H1 (cell line): Measurements from ENCODE around the gene ALDH3A1. TPM values are rescaled to one million over a fixed set of nuclear protein-coding genes. Genes with fewer than 3 reads are reported as not detected.

Experiments used
- CTCF ChIA-PET: fragments of 300-600 bp; sonication (Branson Sonifier 250); formaldehyde crosslinking; loops from one replicate; lab custom pipeline; 2021; ENCODE audit not compliant: partially characterized antibody; lab: Charles Lee
- POLR2A ChIA-PET: fragments of 300-600 bp; sonication (Branson Sonifier 250); formaldehyde crosslinking; loops from one replicate; lab custom pipeline; 2021; ENCODE audit warnings: inconsistent platforms; ENCODE audit not compliant: partially characterized antibody; lab: Charles Lee
- DNase-seq, 2 experiments: peaks; one replicate each; pipeline versions ENCODE4 v3.0.0 to v3.0.0-alpha.2; 2010 to 2022; ENCODE audit warnings: low spot score in 2 of 2, low read depth in 1 of 2, mixed read lengths in 1 of 2
- FAIRE-seq: peaks from 2 replicates; lab custom pipeline; 2011; peaks lifted over from hg19 to GRCh38; lab: Jason Lieb, UNC
- H2AFZ ChIP-seq: 2 replicates; pipeline ENCODE4 v1.8.1; 2012; ENCODE audit warnings: low read length, inconsistent platforms
- H2AK5ac ChIP-seq: 2 replicates; pipeline ENCODE4 v1.6.1; 2013; ENCODE audit warnings: low read depth, low read length
- H2BK120ac ChIP-seq: replicated peaks from 2 replicates; pipeline ENCODE3; 2013; ENCODE audit warnings: low read depth, low read length, inconsistent platforms
- H2BK12ac ChIP-seq: 2 replicates; pipeline ENCODE4 v1.6.1; 2013; ENCODE audit warnings: low read depth, low read length
- H2BK15ac ChIP-seq: 2 replicates; pipeline ENCODE4 v1.6.1; 2013; ENCODE audit warnings: low read length
- H2BK20ac ChIP-seq: 2 replicates; pipeline ENCODE4 v1.6.1; 2013; ENCODE audit warnings: low read length
- H2BK5ac ChIP-seq: 2 replicates; pipeline ENCODE4 v1.6.1; 2013; ENCODE audit warnings: low read depth, low read length
- H3K14ac ChIP-seq: 2 replicates; pipeline ENCODE4 v1.6.1; 2013; ENCODE audit warnings: inconsistent platforms; ENCODE audit not compliant: insufficient read length
- H3K18ac ChIP-seq: 2 replicates; pipeline ENCODE4 v1.6.1; 2013; ENCODE audit warnings: low read length; ENCODE audit errors: extremely low read depth
- H3K23ac ChIP-seq: 2 replicates; pipeline ENCODE4 v1.6.1; 2013; ENCODE audit warnings: inconsistent platforms; ENCODE audit not compliant: insufficient read length
- H3K23me2 ChIP-seq: 2 replicates; pipeline ENCODE4 v1.6.1; 2013; ENCODE audit warnings: low read depth, low read length
- H3K27ac ChIP-seq: 2 replicates; pipeline ENCODE4 v1.6.1; 2011; ENCODE audit warnings: low read depth, low read length, inconsistent platforms
- H3K27me3 ChIP-seq, 4 experiments: replicated peaks in 1 of 4; 1 replicate in 1 of 4; 2 replicates in 3 of 4; pipeline versions ENCODE4 v1.6.1 to v1.8.1; 2011 to 2013; ENCODE audit warnings: low read length in 3 of 4, mild to moderate bottlenecking in 3 of 4, inconsistent platforms in 2 of 4, mixed read lengths in 2 of 4, moderate library complexity in 1 of 4; ENCODE audit not compliant: control insufficient read depth in 3 of 4, insufficient read depth in 3 of 4; ENCODE audit errors: extremely low read depth in 1 of 4
- H3K36me3 ChIP-seq, 4 experiments: 2 replicates each; pipeline versions ENCODE4 v1.6.1 to v1.8.1; 2011 to 2013; ENCODE audit warnings: mild to moderate bottlenecking in 4 of 4, low read length in 3 of 4, moderate library complexity in 2 of 4, control low read depth in 1 of 4, inconsistent platforms in 1 of 4; ENCODE audit not compliant: insufficient read depth in 4 of 4, control insufficient read depth in 2 of 4
- H3K4ac ChIP-seq: replicated peaks from 2 replicates; pipeline ENCODE3; 2013; ENCODE audit warnings: low read length, low read depth, mixed read lengths, inconsistent platforms; ENCODE audit not compliant: insufficient read length
- H3K4me1 ChIP-seq, 4 experiments: replicated peaks in 1 of 4; 1 replicate in 1 of 4; 2 replicates in 3 of 4; pipeline versions ENCODE4 v1.6.1 to v1.8.1; 2011 to 2013; ENCODE audit warnings: low read length in 3 of 4, inconsistent platforms in 2 of 4, mixed read lengths in 1 of 4; ENCODE audit not compliant: insufficient read depth in 4 of 4, control insufficient read depth in 3 of 4
- H3K4me2 ChIP-seq, 2 experiments: 2 replicates each; pipeline versions ENCODE4 v1.6.1 to v1.8.1; 2011 to 2013; ENCODE audit warnings: low read depth in 2 of 2, low read length in 2 of 2, control low read depth in 1 of 2, inconsistent platforms in 1 of 2, mild to moderate bottlenecking in 1 of 2; ENCODE audit not compliant: insufficient read depth in 1 of 2
- H3K4me3 ChIP-seq, 4 experiments: fragments of 200-600, 300-600 bp in 1 of 4; sonication (generic), shearing (Covaris generic), sonication (Bioruptor Twin) in 1 of 4; 2 replicates each; pipeline versions ENCODE4 v1.5.1 to v1.8.1; 2011 to 2016; ENCODE audit warnings: low read length in 4 of 4, low read depth in 3 of 4, control low read depth in 2 of 4, inconsistent platforms in 2 of 4, mild to moderate bottlenecking in 2 of 4, mixed read lengths in 1 of 4, moderate library complexity in 1 of 4; ENCODE audit not compliant: insufficient read depth in 2 of 4; ENCODE audit errors: extremely low read depth in 1 of 4
- H3K56ac ChIP-seq: replicated peaks from 2 replicates; pipeline ENCODE3; 2013; ENCODE audit warnings: low read depth, mild to moderate bottlenecking, mixed read lengths, low read length, inconsistent platforms; ENCODE audit not compliant: insufficient read length
- H3K79me1 ChIP-seq: 2 replicates; pipeline ENCODE4 v1.6.1; 2013; ENCODE audit warnings: low read depth, low read length, control low read depth
- H3K79me2 ChIP-seq, 2 experiments: 2 replicates each; pipeline versions ENCODE4 v1.6.1 to v1.8.1; 2012 to 2013; ENCODE audit warnings: low read length in 2 of 2, mild to moderate bottlenecking in 2 of 2, inconsistent platforms in 1 of 2; ENCODE audit not compliant: insufficient read depth in 2 of 2, control insufficient read depth in 1 of 2
- H3K9ac ChIP-seq, 4 experiments: replicated peaks in 1 of 4; 1 replicate in 1 of 4; 2 replicates in 3 of 4; pipeline versions ENCODE4 v1.6.1 to v1.8.1; 2011 to 2013; ENCODE audit warnings: low read depth in 3 of 4, low read length in 3 of 4, control low read depth in 2 of 4, mild to moderate bottlenecking in 2 of 4, moderate library complexity in 2 of 4, inconsistent platforms in 1 of 4; ENCODE audit errors: extremely low read depth in 1 of 4
- H3K9me3 ChIP-seq, 2 experiments: 2 replicates each; pipeline versions ENCODE4 v1.6.1 to v1.8.1; 2012 to 2013; ENCODE audit warnings: mild to moderate bottlenecking in 2 of 2, moderate library complexity in 2 of 2, control low read depth in 1 of 2, inconsistent platforms in 1 of 2, low read depth in 1 of 2, low read length in 1 of 2, mixed read lengths in 1 of 2; ENCODE audit not compliant: insufficient read depth in 2 of 2
- H4K20me1 ChIP-seq, 2 experiments: replicated peaks in 1 of 2; 2 replicates each; pipeline versions ENCODE3 to v1.8.1; 2011 to 2013; ENCODE audit warnings: inconsistent platforms in 2 of 2, low read length in 2 of 2, mild to moderate bottlenecking in 1 of 2; ENCODE audit not compliant: insufficient read depth in 2 of 2, control insufficient read depth in 1 of 2
- H4K5ac ChIP-seq: 2 replicates; pipeline ENCODE4 v1.6.1; 2013; ENCODE audit warnings: low read length, low read depth, mixed read lengths, inconsistent platforms; ENCODE audit not compliant: insufficient read length
- H4K8ac ChIP-seq: 2 replicates; pipeline ENCODE4 v1.8.0; 2013; ENCODE audit warnings: mild to moderate bottlenecking, moderate library complexity, low read length, inconsistent platforms; ENCODE audit not compliant: insufficient read depth; ENCODE audit errors: extremely low read depth
- H4K91ac ChIP-seq: replicated peaks from 2 replicates; pipeline ENCODE3; 2013; ENCODE audit warnings: low read length, mixed read lengths, inconsistent platforms; ENCODE audit not compliant: insufficient read length
- CHD2 ChIP-seq: IDR thresholded peaks from 2 replicates; pipeline ENCODE4 v1.6.1; 2012; ENCODE audit warnings: low read length, improper control_type of control experiment
- EP300 ChIP-seq, 2 experiments: IDR thresholded peaks; 1 replicate in 1 of 2; 2 replicates in 1 of 2; pipeline ENCODE4 v1.6.1; 2011 to 2012; ENCODE audit warnings: low read depth in 2 of 2, low read length in 2 of 2, mild to moderate bottlenecking in 2 of 2, borderline replicate concordance in 1 of 2, inconsistent platforms in 1 of 2, moderate library complexity in 1 of 2
- GABPA ChIP-seq: IDR thresholded peaks from 2 replicates; pipeline ENCODE4 v1.6.1; 2011; ENCODE audit warnings: mild to moderate bottlenecking, low read length, moderate library complexity, borderline replicate concordance; ENCODE audit not compliant: insufficient read depth
- JUN ChIP-seq: IDR thresholded peaks from 2 replicates; pipeline ENCODE4 v1.6.1; 2011; ENCODE audit warnings: low read depth, mild to moderate bottlenecking, improper control_type of control experiment, low read length
- PHF8 ChIP-seq: fragments of 200-600 bp; sonication (generic); conservative IDR thresholded peaks from 2 replicates; pipeline ENCODE4 v1.7.1; 2012; ENCODE audit warnings: low read depth, mild to moderate bottlenecking, inconsistent platforms, low read length, moderate library complexity
- RNF2 ChIP-seq: fragments of 200-900, 300-1000 bp; sonication (generic); IDR thresholded peaks from 2 replicates; pipeline ENCODE4 v1.7.1; 2016; ENCODE audit warnings: borderline replicate concordance, low read depth, mild to moderate bottlenecking, antibody characterized with exemption, low read length; ENCODE audit not compliant: poor library complexity, severe bottlenecking; ENCODE audit errors: missing control alignments
- TAF7 ChIP-seq: optimal IDR thresholded peaks from 2 replicates; pipeline ENCODE3; 2011; ENCODE audit warnings: low read depth, mild to moderate bottlenecking, inconsistent platforms, low read length, moderate library complexity, borderline replicate concordance
- WGBS, 2 experiments: shearing (Covaris generic) in 1 of 2; methylation state at CpG; one replicate each; pipeline versions ENCODE4 v1.1.6 to v1.1.7; 2013 to 2015; ENCODE audit warnings: low lambda C conversion rate in 2 of 2, mixed read lengths in 2 of 2, inconsistent platforms in 1 of 2, low coverage in 1 of 2, missing lambda C conversion rate in 1 of 2; ENCODE audit not compliant: insufficient replicate concordance in 2 of 2, insufficient coverage in 1 of 2, insufficient read length in 1 of 2; ENCODE audit errors: extremely low coverage in 1 of 2, missing lambda C conversion rate in 1 of 2; 5-methylcytosine and 5-hydroxymethylcytosine counted together
- polyA plus RNA-seq, 7 experiments: library from polyadenylated mRNA; depleted of rRNA in 3 of 7; stranded (reverse) in 5 of 7; unstranded in 2 of 7; fragments of >200 nt in 5 of 7; fragments of 200-250 nt in 2 of 7; gene quantifications; 1 replicate in 5 of 7; 2 replicates in 1 of 7; 4 replicates in 1 of 7; pipeline versions ENCODE4 v1.2.1 to v1.2.3, GENCODE V29; 2011 to 2013; ENCODE audit warnings: missing spikeins in 2 of 7, mixed read lengths in 2 of 7
- total RNA-seq: library from RNA; stranded (reverse); fragmentation: NEBNext Ultra II Directional; extraction: Animal tissue kit (Norgen Biotek cat#: 25700); gene quantifications from 2 replicates; pipeline ENCODE4 v1.2.1, GENCODE V29; 2021

ALDH3A1 gene
- total and polyA plus RNA-seq, 2 of the 8 experiments (the other 6 are each of a cell fraction or from before 2014, with no cell fraction given): 0.37 to 1.4 TPM

DNA sequence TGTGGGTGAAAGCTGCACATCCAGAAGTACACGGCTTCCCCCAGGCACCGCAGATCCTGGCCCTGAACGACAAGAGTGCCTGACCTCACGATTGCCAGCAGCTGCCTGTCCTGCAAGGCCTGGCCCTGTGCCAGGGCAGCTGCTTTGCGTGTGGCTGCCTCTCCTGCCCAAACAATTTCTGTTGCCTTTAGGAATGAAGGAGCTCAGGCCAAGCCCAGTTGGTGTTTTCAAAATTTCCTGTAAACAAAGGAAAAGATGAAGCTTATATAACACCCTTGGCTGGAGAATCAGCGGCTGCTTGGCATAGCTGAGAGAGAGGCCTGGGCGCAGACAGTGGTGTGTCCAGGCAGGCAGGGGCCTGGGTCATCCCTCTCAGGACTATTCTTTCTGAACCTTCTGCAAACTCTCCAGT is 20.0 kb downstream of the ALDH3A1 start:
- CTCF ChIA-PET: interaction anchor here (0.6 to 2.5 kb wide), 17 partner anchors 9 to 328 kb away, joined by 3 to 13 read pairs (median 4); no protein-coding TSS in a partner anchor
- H3K9me3 ChIP-seq: no peaks in the 10 kb centered on the region
- H2AFZ ChIP-seq: no peak overlapping the region
- no peak overlapping the region for H2BK15ac ChIP-seq
- no peaks in the 10 kb centered on the region for H3K27me3 ChIP-seq
- no peak for FAIRE-seq
- peak overlapping the region; percentile 53; the same call in 1 of the 2 replicates for H2AK5ac ChIP-seq
- no peak overlapping the region for H3K4ac ChIP-seq
- no peak overlapping the region for H4K91ac ChIP-seq
- H3K79me1 ChIP-seq: no peaks in the 10 kb centered on the region
- H3K4me2 ChIP-seq: no peak overlapping the region
- WGBS, 2 experiments: 81% methylated on average over 4 of the region's 7 CpGs; no CpG with 5 or more reads in 1 of the 2 experiments
- no peak overlapping the region for H2BK120ac ChIP-seq
- no peak overlapping the region for H2BK20ac ChIP-seq
- H3K23me2 ChIP-seq: no peaks in the 10 kb centered on the region
- no peak overlapping the region for H4K8ac ChIP-seq
- no peak overlapping the region for H3K4me3 ChIP-seq
- no peak overlapping the region for H3K14ac ChIP-seq
- no peak overlapping the region for H3K18ac ChIP-seq
- no peak for DNase-seq
- H3K9ac ChIP-seq: no peak overlapping the region
- POLR2A ChIA-PET: no interaction called here
- no peaks in the 10 kb centered on the region for H3K79me2 ChIP-seq
- H3K56ac ChIP-seq: no peak overlapping the region
- H3K23ac ChIP-seq: no peak overlapping the region
- H3K27ac ChIP-seq: no peak overlapping the region
- no peaks in the 10 kb centered on the region for H3K36me3 ChIP-seq
- no peak overlapping the region for H4K5ac ChIP-seq
- no peak for TF ChIP-seq RNF2
- no peak for TF ChIP-seq CHD2
- TF ChIP-seq TAF7: no peak
- no peak for TF ChIP-seq PHF8
- no peak for TF ChIP-seq JUN
- TF ChIP-seq EP300 (IDR thresholded peaks at IDR 0.05; ENCODE audit: borderline replicate concordance in 1 of 2, low read depth in 2 of 2, low read length in 2 of 2): no peak
- no peak for TF ChIP-seq GABPA
- no peaks in the 10 kb centered on the region for H4K20me1 ChIP-seq
- H2BK12ac ChIP-seq: no peak overlapping the region
- H3K4me1 ChIP-seq: no peaks in the 10 kb centered on the region
- H2BK5ac ChIP-seq: no peak overlapping the region
